NCI-H1694 (cell line): Measurements from ENCODE around the gene NDUFS8.

Source experiments
- DNase-seq: peaks from one replicate; lab custom pipeline; 2025; lab: John Stamatoyannopoulos, UW

NDUFS8 gene

GRCh38 chr11:68077617-68078582, 47.4 kb downstream of the NDUFS8 start:
- no peak for DNase-seq

DNA sequence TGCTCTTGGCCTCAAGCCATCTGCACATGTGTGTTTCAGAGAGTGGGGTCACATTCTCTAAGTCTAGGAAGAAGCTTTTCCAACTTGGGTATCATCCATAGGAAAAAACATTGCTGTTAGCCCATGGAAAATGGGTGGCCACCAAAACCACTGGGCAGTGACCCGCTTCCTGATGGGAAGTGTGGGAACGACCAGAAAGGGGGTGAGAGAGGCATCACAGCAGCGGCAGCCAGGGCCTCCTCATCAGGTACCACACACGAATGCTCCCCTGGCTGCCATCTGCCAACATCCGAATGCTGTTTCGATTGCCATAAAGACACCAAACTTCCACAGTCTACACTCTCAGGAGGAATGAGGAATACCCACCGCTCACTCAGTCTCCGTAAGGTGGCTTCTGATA, 50.4 kb downstream of the NDUFS8 start:
- no peak for DNase-seq

- DNase-seq, result no peak
These were observed 51.2 kb downstream of the NDUFS8 start for GRCh38 chr11:68081691-68082090.

- DNase-seq, result no peak
These were observed 52.0 kb downstream of the NDUFS8 start for GRCh38 chr11:68082481-68082880.

DNA sequence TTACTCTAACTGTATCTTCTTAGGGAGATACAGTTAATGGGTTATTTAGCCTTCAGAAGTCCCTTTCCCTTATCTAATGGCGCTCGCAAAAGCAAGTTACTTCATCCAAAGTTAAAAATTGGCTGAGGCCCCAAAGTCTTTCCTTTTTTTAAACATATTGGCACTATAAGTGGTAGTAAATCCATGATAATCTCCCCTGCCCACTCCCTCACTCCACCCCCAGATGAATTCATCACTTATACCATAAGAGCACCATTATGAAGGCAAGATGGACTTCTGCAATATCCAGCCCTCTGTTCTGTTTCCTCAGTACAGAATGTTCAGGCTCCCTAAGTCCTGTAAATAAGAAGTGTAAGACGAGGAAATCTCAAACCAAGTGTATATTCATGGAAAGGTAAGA, 53.0 kb downstream of the NDUFS8 start:
- DNase-seq, result no peak
